ENCODE results near the gene ZNF385B.

Gene ZNF385B

GRCh38 chr2:179741317-179741716 lies 120.1 kb downstream of the ZNF385B start:
- H3K27me3 ChIP-seq: peaks cover 23% of the 10 kb centered on the region
- H3K4me1 ChIP-seq (ENCODE audit: control insufficient read depth in 1 of 2, insufficient read depth in 1 of 2, low read depth in 1 of 2, low read length in 1 of 2): no peaks in the 10 kb centered on the region
- H3K9me3 ChIP-seq: no peaks in the 10 kb centered on the region
- no peak overlapping the region for H3K27ac ChIP-seq
- no peak overlapping the region for H3K4me3 ChIP-seq (ENCODE audit: low read depth in 1 of 2, low read length in 1 of 2)
- no peaks in the 10 kb centered on the region for H3K36me3 ChIP-seq
- no peak for TF ChIP-seq CTCF (IDR thresholded peaks at IDR 0.05)

- Histone ChIP-seq H3K36me3 (no peaks in the 10 kb centered on the region), H3K9me3 (no peaks in the 10 kb centered on the region), H3K4me3 (ENCODE audit: low read depth in 1 of 2, low read length in 1 of 2) (no peak overlapping the region), H3K27me3 (no peaks in the 10 kb centered on the region), H3K4me1 (ENCODE audit: control insufficient read depth in 1 of 2, insufficient read depth in 1 of 2, low read depth in 1 of 2, low read length in 1 of 2) (no peaks in the 10 kb centered on the region), H3K27ac (no peak overlapping the region)
- TF ChIP-seq CTCF (IDR thresholded peaks at IDR 0.05): no peak
Observed at GRCh38 chr2:179729966-179730365, 131.4 kb downstream of the ZNF385B start.

- TF ChIP-seq CTCF (IDR thresholded peaks at IDR 0.05): no peak
- Histone ChIP-seq H3K27ac (no peak overlapping the region), H3K4me1 (ENCODE audit: control insufficient read depth in 1 of 2, insufficient read depth in 1 of 2, low read depth in 1 of 2, low read length in 1 of 2) (no peaks in the 10 kb centered on the region), H3K36me3 (no peaks in the 10 kb centered on the region), H3K4me3 (ENCODE audit: low read depth in 1 of 2, low read length in 1 of 2) (no peak overlapping the region), H3K9me3 (no peaks in the 10 kb centered on the region), H3K27me3 (no peaks in the 10 kb centered on the region)
Observed at GRCh38 chr2:179726461-179727180, 134.8 kb downstream of the ZNF385B start.

- H3K36me3 ChIP-seq: no peaks in the 10 kb centered on the region
- H3K27me3 ChIP-seq: no peaks in the 10 kb centered on the region
- no peak overlapping the region for H3K4me3 ChIP-seq (ENCODE audit: low read depth in 1 of 2, low read length in 1 of 2)
Observed at GRCh38 chr2:179724403-179724802, 137.0 kb downstream of the ZNF385B start.

GRCh38 chr2:179720173-179720772 lies 141.1 kb downstream of the ZNF385B start:
- no peak for TF ChIP-seq CTCF (IDR thresholded peaks at IDR 0.05)
- Histone ChIP-seq H3K4me1 (ENCODE audit: control insufficient read depth in 1 of 2, insufficient read depth in 1 of 2, low read depth in 1 of 2, low read length in 1 of 2) (no peaks in the 10 kb centered on the region), H3K27me3 (no peaks in the 10 kb centered on the region), H3K4me3 (ENCODE audit: low read depth in 1 of 2, low read length in 1 of 2) (no peak overlapping the region), H3K36me3 (no peaks in the 10 kb centered on the region), H3K27ac (no peak overlapping the region), H3K9me3 (no peaks in the 10 kb centered on the region)

More at GRCh38 chr2:179724403-179724802, 137.0 kb downstream of the ZNF385B start:
- no peaks in the 10 kb centered on the region for H3K4me1 ChIP-seq (ENCODE audit: control insufficient read depth in 1 of 2, insufficient read depth in 1 of 2, low read depth in 1 of 2, low read length in 1 of 2)
- TF ChIP-seq CTCF (IDR thresholded peaks at IDR 0.05): no peak
- no peak overlapping the region for H3K27ac ChIP-seq
- no peaks in the 10 kb centered on the region for H3K9me3 ChIP-seq
